CD1c-positive myeloid dendritic cell (primary cell): ENCODE data around the gene AKNAD1.
"Not testable (repeated sequence)": the region's sequence is repeated elsewhere in the genome, so short reads cannot be mapped to it uniquely, and the experiment has no call there.

Experiments
- DNase-seq: peaks from one replicate; pipeline ENCODE4 v3.0.0-alpha.2; 2016; ENCODE audit errors: extremely low spot score

AKNAD1 gene

DNA sequence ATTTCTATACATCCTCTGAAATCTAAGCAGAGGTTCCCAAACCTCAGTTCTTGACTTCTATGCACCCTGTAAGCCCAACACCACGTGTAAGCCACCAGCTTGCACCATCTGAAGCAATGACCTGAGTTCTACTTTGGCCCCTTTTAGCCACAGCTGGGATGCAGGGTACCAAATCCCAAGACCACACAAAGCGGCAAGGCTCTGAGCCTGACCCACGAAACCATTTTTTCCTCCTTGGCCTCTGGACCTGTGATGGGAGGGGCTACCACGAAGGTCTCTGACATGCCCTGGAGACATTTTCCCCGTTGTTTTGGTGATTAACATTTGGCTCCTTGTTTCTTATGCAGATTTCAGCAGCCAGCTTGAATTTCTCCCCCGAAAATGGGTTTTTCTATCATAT is 71.6 kb downstream of the AKNAD1 start:
- DNase-seq = no peak

- DNase-seq = not testable (repeated sequence)
Observed at GRCh38 chr1:108781575-108781944, 75.3 kb downstream of the AKNAD1 start.

GRCh38 chr1:108780937-108781574 is 75.8 kb downstream of the AKNAD1 start:
- no peak for DNase-seq

DNA sequence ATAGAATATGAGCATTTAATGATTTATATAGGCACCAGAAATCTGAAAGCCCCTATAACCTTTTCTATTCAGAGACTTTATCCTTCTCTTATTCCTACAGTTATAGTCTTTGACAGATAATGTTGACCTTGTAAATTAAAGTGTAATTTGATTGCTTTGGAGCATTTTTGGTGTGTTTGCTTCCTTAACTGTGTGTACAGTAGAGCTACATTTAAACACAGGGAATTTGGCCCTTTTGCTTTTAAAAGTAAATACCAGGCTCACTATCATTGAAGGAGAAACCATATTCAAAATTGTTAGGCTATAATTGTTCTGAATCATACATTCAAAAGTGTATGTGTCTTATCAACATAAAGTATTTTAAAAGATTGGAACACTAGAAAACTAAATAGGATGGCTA is 77.4 kb downstream of the AKNAD1 start:
- no peak for DNase-seq

- no peak for DNase-seq
Observed at GRCh38 chr1:108777839-108778238, 79.1 kb downstream of the AKNAD1 start.

DNA sequence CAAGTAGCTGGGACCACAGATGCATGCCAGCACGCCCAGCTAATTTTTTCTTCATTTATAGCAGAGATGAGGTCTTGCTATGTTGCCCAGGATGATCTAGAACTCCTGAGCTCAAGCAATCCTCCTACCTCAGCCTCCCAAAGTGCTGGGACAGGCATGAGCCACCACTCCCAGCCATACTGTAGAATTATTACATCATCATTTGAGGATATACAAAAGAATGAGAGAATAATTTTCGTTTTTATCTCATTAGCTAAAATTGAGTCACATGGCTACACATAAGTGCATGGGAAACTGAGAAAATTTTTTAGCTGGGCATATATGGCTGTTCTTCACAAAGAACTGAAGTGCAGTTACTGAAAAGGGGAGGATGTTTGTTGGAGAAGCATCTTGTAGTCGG is 89.2 kb downstream of the AKNAD1 start:
- DNase-seq = no peak

DNA sequence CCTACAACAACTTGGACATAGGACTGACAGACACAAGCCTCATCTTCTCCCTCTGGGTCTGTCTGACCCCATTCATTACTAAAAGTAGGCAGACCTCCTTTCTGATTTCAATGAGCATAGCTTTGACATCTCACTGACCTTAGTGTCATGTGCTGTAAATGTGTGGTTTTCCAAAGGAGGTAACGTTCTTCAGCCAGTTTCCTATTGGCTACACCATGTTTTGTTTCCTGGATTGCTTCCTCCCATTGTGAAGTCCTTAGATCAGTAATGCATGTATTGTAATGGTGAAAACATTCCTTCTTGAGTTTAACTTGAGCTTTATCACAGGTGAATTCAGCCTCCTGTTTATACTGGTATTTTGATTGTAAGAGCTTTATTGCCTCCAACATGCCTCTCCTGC is 89.8 kb downstream of the AKNAD1 start:
- DNase-seq = no peak
